ENCODE data around the gene CYP21A2.
A peak's percentile ranks its signal among the peaks of the same experiment; 100 is the strongest.

CYP21A2 gene

GRCh38 chr6:32085759-32086459 lies 47.7 kb downstream of the CYP21A2 start:
- H2BK5ac ChIP-seq (ENCODE audit: low read depth, low read length, poor library complexity, severe bottlenecking), result no peak overlapping the region
- no peak overlapping the region for H4K8ac ChIP-seq (ENCODE audit: low read length)
- no peak overlapping the region for H3K4ac ChIP-seq (ENCODE audit: low read depth in 1 of 2, low read length in 2 of 2)
- peaks cover 0 to 77% of the 10 kb centered on the region in 2 experiments for H3K27me3 ChIP-seq (ENCODE audit: control insufficient read depth in 1 of 2, insufficient read depth in 1 of 2, low read length in 2 of 2)
- no peak overlapping the region for H4K91ac ChIP-seq (ENCODE audit: low read length)
- H2BK15ac ChIP-seq (ENCODE audit: low read depth, poor library complexity, severe bottlenecking), result peak overlapping the region; percentile 44
- WGBS, result 90% methylated on average over 16 of the region's 17 CpGs
- no peak overlapping the region for H3K23ac ChIP-seq (ENCODE audit: low read length in 2 of 2)
- H3K4me1 ChIP-seq (ENCODE audit: control insufficient read depth, insufficient read depth, low read depth, low read length), result peaks cover 35% of the 10 kb centered on the region
- peak overlapping the region in 1 of 2 experiments; percentile 63 for H3K18ac ChIP-seq (ENCODE audit: low read depth in 1 of 2, low read length in 2 of 2)
- H3K4me2 ChIP-seq (ENCODE audit: low read length, poor library complexity, severe bottlenecking), result no peak overlapping the region
- H3K14ac ChIP-seq (ENCODE audit: low read length in 2 of 2), result peak overlapping the region in 1 of 2 experiments; percentile 41
- no peak for DNase-seq
- H3K27ac ChIP-seq (ENCODE audit: low read length, poor library complexity, severe bottlenecking), result no peak overlapping the region
- peak overlapping the region; percentile 59 to 96 for H2BK12ac ChIP-seq (ENCODE audit: low read length in 2 of 2)
- H3K36me3 ChIP-seq (ENCODE audit: control insufficient read depth in 1 of 2, insufficient read depth in 2 of 2, low read depth in 1 of 2, low read length in 2 of 2), result peaks cover 0 to 78% of the 10 kb centered on the region in 2 experiments
- H2AFZ ChIP-seq (ENCODE audit: low read depth, low read length), result no peak overlapping the region
- no peak overlapping the region for H3K9ac ChIP-seq (ENCODE audit: low read length)
- no peaks in the 10 kb centered on the region for H3K9me3 ChIP-seq (ENCODE audit: control insufficient read depth, low read length)
- H3K79me1 ChIP-seq (replicated peaks; ENCODE audit: low read length, poor library complexity, severe bottlenecking), result no peaks in the 10 kb centered on the region
- no peak overlapping the region for H2BK120ac ChIP-seq (ENCODE audit: low read depth, low read length)
- no peak overlapping the region for H3K4me3 ChIP-seq (ENCODE audit: insufficient read depth in 1 of 2, low read depth in 1 of 2, low read length in 2 of 2)
- H2AK5ac ChIP-seq (ENCODE audit: low read length, severe bottlenecking), result no peak overlapping the region

GRCh38 chr6:32086661-32087573 lies 48.7 kb downstream of the CYP21A2 start:
- Histone ChIP-seq H4K8ac (ENCODE audit: low read length) (peak overlapping the region; percentile 32), H3K27ac (ENCODE audit: low read length, poor library complexity, severe bottlenecking) (no peak overlapping the region), H3K4ac (ENCODE audit: low read depth in 1 of 2, low read length in 2 of 2) (peak overlapping the region; percentile 66 to 81), H3K4me1 (ENCODE audit: control insufficient read depth, insufficient read depth, low read depth, low read length) (peaks cover 25% of the 10 kb centered on the region), H3K14ac (ENCODE audit: low read length in 2 of 2) (peak overlapping the region in 1 of 2 experiments; percentile 45), H3K36me3 (ENCODE audit: control insufficient read depth in 1 of 2, insufficient read depth in 2 of 2, low read depth in 1 of 2, low read length in 2 of 2) (peaks cover 0 to 78% of the 10 kb centered on the region in 2 experiments), H3K18ac (ENCODE audit: low read depth in 1 of 2, low read length in 2 of 2) (peak overlapping the region; percentile 69 to 73), H2BK15ac (ENCODE audit: low read depth, poor library complexity, severe bottlenecking) (no peak overlapping the region), H3K79me1 (replicated peaks; ENCODE audit: low read length, poor library complexity, severe bottlenecking) (no peaks in the 10 kb centered on the region), H2AFZ (ENCODE audit: low read depth, low read length) (peak overlapping the region; percentile 36), H3K4me2 (ENCODE audit: low read length, poor library complexity, severe bottlenecking) (peak overlapping the region; percentile 14), H3K23ac (ENCODE audit: low read length in 2 of 2) (peak overlapping the region in 1 of 2 experiments; percentile 41), H2BK12ac (ENCODE audit: low read length in 2 of 2) (peak overlapping the region; percentile 59 to 96), H2BK5ac (ENCODE audit: low read depth, low read length, poor library complexity, severe bottlenecking) (no peak overlapping the region), H3K9ac (ENCODE audit: low read length) (no peak overlapping the region), H2AK5ac (ENCODE audit: low read length, severe bottlenecking) (no peak overlapping the region), H3K27me3 (ENCODE audit: control insufficient read depth in 1 of 2, insufficient read depth in 1 of 2, low read length in 2 of 2) (peaks cover 0 to 81% of the 10 kb centered on the region in 2 experiments), H2BK120ac (ENCODE audit: low read depth, low read length) (peak overlapping the region; percentile 97), H3K9me3 (ENCODE audit: control insufficient read depth, low read length) (no peaks in the 10 kb centered on the region), H3K4me3 (ENCODE audit: insufficient read depth in 1 of 2, low read depth in 1 of 2, low read length in 2 of 2) (peak overlapping the region in 1 of 2 experiments; percentile 0), H4K91ac (ENCODE audit: low read length) (peak overlapping the region; percentile 73)
- WGBS, result 24% methylated on average over 38 of the region's 45 CpGs
- DNase-seq, result peak; percentile 93

GRCh38 chr6:32087574-32088486 lies 49.6 kb downstream of the CYP21A2 start:
- no peak overlapping the region for H3K9ac ChIP-seq (ENCODE audit: low read length)
- H4K8ac ChIP-seq (ENCODE audit: low read length), result no peak overlapping the region
- H3K4me3 ChIP-seq (ENCODE audit: insufficient read depth in 1 of 2, low read depth in 1 of 2, low read length in 2 of 2), result no peak overlapping the region
- H3K4me2 ChIP-seq (ENCODE audit: low read length, poor library complexity, severe bottlenecking), result no peak overlapping the region
- 12% methylated on average over 24 of the region's 50 CpGs for WGBS
- H3K9me3 ChIP-seq (ENCODE audit: control insufficient read depth, low read length), result no peaks in the 10 kb centered on the region
- peak; percentile 84 for DNase-seq
- H3K18ac ChIP-seq (ENCODE audit: low read depth in 1 of 2, low read length in 2 of 2), result peak overlapping the region; percentile 69 to 73
- peak overlapping the region; percentile 97 for H2BK120ac ChIP-seq (ENCODE audit: low read depth, low read length)
- peak overlapping the region in 1 of 2 experiments; percentile 54 for H3K23ac ChIP-seq (ENCODE audit: low read length in 2 of 2)
- peak overlapping the region in 1 of 2 experiments; percentile 91 for H2BK12ac ChIP-seq (ENCODE audit: low read length in 2 of 2)
- H3K27ac ChIP-seq (ENCODE audit: low read length, poor library complexity, severe bottlenecking), result no peak overlapping the region
- peak overlapping the region in 1 of 2 experiments; percentile 77 for H3K4ac ChIP-seq (ENCODE audit: low read depth in 1 of 2, low read length in 2 of 2)
- H3K14ac ChIP-seq (ENCODE audit: low read length in 2 of 2), result peak overlapping the region in 1 of 2 experiments; percentile 64
- H2BK15ac ChIP-seq (ENCODE audit: low read depth, poor library complexity, severe bottlenecking), result peak overlapping the region; percentile 78
- peaks cover 0 to 81% of the 10 kb centered on the region in 2 experiments for H3K36me3 ChIP-seq (ENCODE audit: control insufficient read depth in 1 of 2, insufficient read depth in 2 of 2, low read depth in 1 of 2, low read length in 2 of 2)
- no peak overlapping the region for H2AK5ac ChIP-seq (ENCODE audit: low read length, severe bottlenecking)
- peak overlapping the region; percentile 80 for H4K91ac ChIP-seq (ENCODE audit: low read length)
- H3K27me3 ChIP-seq (ENCODE audit: control insufficient read depth in 1 of 2, insufficient read depth in 1 of 2, low read length in 2 of 2), result peaks cover 0 to 84% of the 10 kb centered on the region in 2 experiments
- H2AFZ ChIP-seq (ENCODE audit: low read depth, low read length), result peak overlapping the region; percentile 36
- no peaks in the 10 kb centered on the region for H3K79me1 ChIP-seq (replicated peaks; ENCODE audit: low read length, poor library complexity, severe bottlenecking)
- H3K4me1 ChIP-seq (ENCODE audit: control insufficient read depth, insufficient read depth, low read depth, low read length), result peaks cover 21% of the 10 kb centered on the region
- H2BK5ac ChIP-seq (ENCODE audit: low read depth, low read length, poor library complexity, severe bottlenecking), result no peak overlapping the region

Measured in mesenchymal stem cell (in vitro differentiated cells and primary cell).